Measurements from ENCODE around the gene ASRGL1.

DNA sequence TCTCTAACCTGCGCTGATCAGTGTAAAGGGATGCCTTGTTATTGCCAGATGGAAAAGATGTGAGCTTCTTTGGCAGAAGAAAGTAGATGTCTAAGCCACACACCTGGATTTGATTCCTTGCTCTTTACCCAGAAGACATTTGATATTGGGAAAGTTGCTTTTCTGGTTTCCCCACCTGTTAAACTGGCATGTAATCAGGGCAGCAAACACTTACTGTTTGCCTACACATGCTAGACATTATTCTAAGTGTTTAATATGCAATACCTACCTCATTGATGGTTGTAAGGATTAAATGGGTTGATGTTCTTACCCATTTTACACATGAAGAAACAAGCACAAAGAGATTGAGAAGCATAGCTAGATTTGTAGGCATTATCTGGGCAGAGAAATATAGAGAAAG, 16.6 kb downstream of the ASRGL1 start:
- TF ChIP-seq POLR2A (IDR thresholded peaks at IDR 0.05): no peak
- no peak for TF ChIP-seq CTCF (IDR thresholded peaks at IDR 0.05)
- TF ChIP-seq EP300 (IDR thresholded peaks at IDR 0.05): no peak
- TF ChIP-seq POLR2AphosphoS5 (IDR thresholded peaks at IDR 0.05): no peak

Data from gastroesophageal sphincter (tissue), 3 donors.